Uterus (tissue), 4 donors: ENCODE measurements around the gene ZGPAT. TPM values are rescaled to one million over a fixed set of nuclear protein-coding genes. Genes with fewer than 3 reads are reported as not detected.
"Not testable (repeated sequence)": the region's sequence is repeated elsewhere in the genome, so short reads cannot be mapped to it uniquely, and the experiment has no call there.

ENCODE experiments used
- DNase-seq, 2 donors: peaks; one replicate each; pipeline ENCODE4 v3.0.0-alpha.2; 2019 to 2020
- H3K27ac ChIP-seq, 2 donors: fragments of 200-600 bp; sonication (generic); 1 replicate in 1 of 2; 2 replicates in 1 of 2; pipeline ENCODE4 v1.5.1; 2016 to 2018
- H3K27me3 ChIP-seq, 2 donors: fragments of 200-600 bp; sonication (generic); one replicate each; pipeline ENCODE4 v1.5.1; 2018 to 2019; ENCODE audit warnings: control low read depth in 1 of 2
- H3K36me3 ChIP-seq, 2 donors: fragments of 200-600 bp; sonication (generic); one replicate each; pipeline ENCODE4 v1.5.1; 2019; ENCODE audit warnings: control low read depth in 1 of 2
- H3K4me1 ChIP-seq, 2 donors: fragments of 200-600 bp; sonication (generic); one replicate each; pipeline ENCODE4 v1.5.1; 2018 to 2019; ENCODE audit warnings: control low read depth in 1 of 2
- H3K4me3 ChIP-seq, 2 donors: fragments of 200-600 bp; sonication (generic); 1 replicate in 1 of 2; 2 replicates in 1 of 2; pipeline ENCODE4 v1.5.1; 2018 to 2019; ENCODE audit warnings: mild to moderate bottlenecking in 1 of 2
- H3K9me3 ChIP-seq, 2 donors: fragments of 200-600 bp; sonication (generic); one replicate each; pipeline ENCODE4 v1.5.1; 2019; ENCODE audit warnings: control low read depth in 1 of 2
- POLR2A ChIP-seq, 2 donors: fragments of 450-650 bp; IDR thresholded peaks; one replicate each; pipeline ENCODE4 v1.6.1; 2016; ENCODE audit warnings: antibody characterized with exemption in 2 of 2, mild to moderate bottlenecking in 1 of 2, moderate library complexity in 1 of 2
- intact Hi-C: fragments of 100-400 bp; cut with DNase I; formaldehyde crosslinking; loops from one replicate; pipeline ENCODE4 v1.15.1; 2023; ENCODE audit warnings: low total_unique reads
- total RNA-seq, 4 donors: library from RNA; depleted of rRNA in 3 of 4; stranded (reverse); fragments of >200 nt in 3 of 4; gene quantifications; one replicate each; pipeline versions ENCODE4 v1.1.0 to v1.2.4, GENCODE V29; 2014 to 2023
- TF ChIP-seq, protein P1 (sequence below), 4 experiments: fragments of 200-600 bp in 2 of 4; fragments of 450-650 bp in 2 of 4; sonication (generic) in 2 of 4; IDR thresholded peaks; one replicate each; pipeline ENCODE4 v1.5.1; 2016 to 2019; ENCODE audit warnings: antibody characterized with exemption in 4 of 4, mild to moderate bottlenecking in 2 of 4, moderate library complexity in 1 of 4
- donor health status: DM: yes; HTN: yes; CAD: no.

ZGPAT gene
- total RNA-seq, 4 donors from 2014 or later, result 1.5 to 37.9 (median 15.3) TPM

DNA sequence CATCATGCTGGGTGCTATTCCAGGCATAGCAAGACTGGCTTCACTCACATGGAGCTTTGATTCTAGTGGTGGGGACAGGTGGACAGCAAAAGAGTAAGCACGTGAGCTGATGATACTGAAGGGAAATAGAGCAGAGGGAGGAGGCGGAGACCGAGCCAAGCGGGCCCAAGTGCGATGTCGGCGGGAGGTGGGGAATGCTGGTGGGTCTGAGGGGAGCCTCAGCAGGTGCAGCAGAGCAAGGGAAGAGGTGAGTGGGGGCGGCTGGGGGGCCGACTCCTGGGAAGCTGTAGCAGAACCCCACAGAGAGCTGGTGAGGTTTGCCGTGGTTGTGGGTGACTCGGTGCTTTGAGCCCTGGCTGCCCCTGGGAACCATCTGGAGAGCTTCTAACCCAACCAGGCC, 39.5 kb upstream of the ZGPAT start:
- H3K4me3 ChIP-seq, result no peak overlapping the region
- no peaks in the 10 kb centered on the region for H3K4me1 ChIP-seq
- intact Hi-C loops, result no loop called here
- no peaks in the 10 kb centered on the region for H3K36me3 ChIP-seq
- H3K9me3 ChIP-seq, result no peaks in the 10 kb centered on the region
- no peaks in the 10 kb centered on the region for H3K27me3 ChIP-seq
- H3K27ac ChIP-seq, result no peak overlapping the region
- DNase-seq, result no peak
- TF ChIP-seq, protein P1, sequence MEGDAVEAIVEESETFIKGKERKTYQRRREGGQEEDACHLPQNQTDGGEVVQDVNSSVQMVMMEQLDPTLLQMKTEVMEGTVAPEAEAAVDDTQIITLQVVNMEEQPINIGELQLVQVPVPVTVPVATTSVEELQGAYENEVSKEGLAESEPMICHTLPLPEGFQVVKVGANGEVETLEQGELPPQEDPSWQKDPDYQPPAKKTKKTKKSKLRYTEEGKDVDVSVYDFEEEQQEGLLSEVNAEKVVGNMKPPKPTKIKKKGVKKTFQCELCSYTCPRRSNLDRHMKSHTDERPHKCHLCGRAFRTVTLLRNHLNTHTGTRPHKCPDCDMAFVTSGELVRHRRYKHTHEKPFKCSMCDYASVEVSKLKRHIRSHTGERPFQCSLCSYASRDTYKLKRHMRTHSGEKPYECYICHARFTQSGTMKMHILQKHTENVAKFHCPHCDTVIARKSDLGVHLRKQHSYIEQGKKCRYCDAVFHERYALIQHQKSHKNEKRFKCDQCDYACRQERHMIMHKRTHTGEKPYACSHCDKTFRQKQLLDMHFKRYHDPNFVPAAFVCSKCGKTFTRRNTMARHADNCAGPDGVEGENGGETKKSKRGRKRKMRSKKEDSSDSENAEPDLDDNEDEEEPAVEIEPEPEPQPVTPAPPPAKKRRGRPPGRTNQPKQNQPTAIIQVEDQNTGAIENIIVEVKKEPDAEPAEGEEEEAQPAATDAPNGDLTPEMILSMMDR (IDR thresholded peaks at IDR 0.05), result no peak
- TF ChIP-seq POLR2A (IDR thresholded peaks at IDR 0.05), result no peak

DNA sequence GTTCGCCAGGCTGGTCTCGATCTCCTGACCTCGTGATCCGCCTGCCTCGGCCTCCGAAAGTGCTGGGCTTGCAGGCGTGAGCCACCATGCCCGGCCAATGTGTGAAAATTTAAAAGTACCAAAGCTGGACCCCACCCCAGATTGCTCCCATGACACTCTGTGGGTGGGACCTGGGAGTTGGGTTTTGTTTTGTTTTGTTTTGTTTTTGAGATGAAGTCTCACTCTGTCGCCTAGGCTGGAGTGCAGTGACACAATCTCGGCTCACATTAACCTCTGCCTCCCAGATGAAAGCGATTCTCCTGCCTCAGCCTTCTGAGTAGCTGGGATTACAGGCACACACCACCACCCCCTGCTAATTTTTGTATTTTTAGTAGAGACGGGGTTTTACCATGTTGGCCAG, 36.1 kb upstream of the ZGPAT start:
- H3K9me3 ChIP-seq, H3K4me3 ChIP-seq, H3K27me3 ChIP-seq, H3K4me1 ChIP-seq, intact Hi-C loops, H3K36me3 ChIP-seq, H3K27ac ChIP-seq, DNase-seq: not testable (repeated sequence)

DNA sequence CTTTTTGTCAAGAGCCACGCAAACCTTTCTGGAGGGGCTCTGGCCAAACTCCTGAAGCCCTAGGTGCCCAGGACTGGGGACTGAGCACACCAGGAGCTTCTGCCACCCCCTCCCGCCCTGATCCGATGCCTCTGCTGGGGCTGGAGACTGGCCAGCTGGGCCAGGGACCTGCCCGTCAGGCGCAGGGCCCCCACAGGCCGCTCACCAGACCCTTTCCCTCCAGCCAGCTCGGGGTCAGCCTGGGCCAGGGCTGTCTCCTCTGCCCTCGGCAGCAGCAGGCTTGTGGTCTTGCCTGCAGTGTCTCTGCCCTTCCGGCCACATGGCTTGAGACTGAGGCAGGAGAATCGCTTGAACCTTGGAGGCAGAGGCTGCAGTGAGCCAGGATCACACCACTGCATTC, 35.2 kb upstream of the ZGPAT start:
- no peak for TF ChIP-seq POLR2A (IDR thresholded peaks at IDR 0.05)
- TF ChIP-seq, protein P1 (IDR thresholded peaks at IDR 0.05), result no peak
- intact Hi-C loops, result no loop called here
- H3K4me1 ChIP-seq, result no peaks in the 10 kb centered on the region

DNA sequence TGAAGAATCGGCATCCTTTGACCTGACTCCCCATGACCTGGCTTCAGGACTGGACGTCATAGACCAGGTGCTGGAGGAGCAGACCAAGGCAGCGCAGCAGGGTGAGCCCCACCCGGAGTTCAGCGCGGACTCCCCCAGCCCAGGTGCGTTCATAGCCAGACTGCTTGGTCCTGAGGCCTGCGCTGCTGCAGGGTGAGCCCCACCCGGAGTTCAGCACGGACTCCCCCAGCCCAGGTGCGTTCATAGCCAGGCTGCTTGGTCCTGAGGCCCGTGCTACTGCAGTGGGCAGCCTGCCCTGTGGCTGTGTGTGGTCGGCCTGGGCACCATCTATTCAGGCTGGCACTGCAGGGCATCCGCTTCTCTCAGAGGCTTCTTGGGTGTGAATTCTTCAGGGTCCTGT, 33.9 kb upstream of the ZGPAT start:
- Histone ChIP-seq H3K27ac (no peak overlapping the region), H3K9me3 (no peaks in the 10 kb centered on the region), H3K27me3 (no peaks in the 10 kb centered on the region), H3K36me3 (no peaks in the 10 kb centered on the region), H3K4me1 (no peaks in the 10 kb centered on the region), H3K4me3 (no peak overlapping the region)
- DNase-seq, result no peak
- intact Hi-C loops, result no loop called here
- TF ChIP-seq POLR2A (IDR thresholded peaks at IDR 0.05), result no peak
- TF ChIP-seq, protein P1 (IDR thresholded peaks at IDR 0.05), result no peak

More for the DNA sequence above, 35.2 kb upstream of the ZGPAT start:
- H3K27me3 ChIP-seq, result no peaks in the 10 kb centered on the region
- DNase-seq, result no peak
- H3K4me3 ChIP-seq, result no peak overlapping the region
- H3K9me3 ChIP-seq, result no peaks in the 10 kb centered on the region
- no peaks in the 10 kb centered on the region for H3K36me3 ChIP-seq
- no peak overlapping the region for H3K27ac ChIP-seq

DNA sequence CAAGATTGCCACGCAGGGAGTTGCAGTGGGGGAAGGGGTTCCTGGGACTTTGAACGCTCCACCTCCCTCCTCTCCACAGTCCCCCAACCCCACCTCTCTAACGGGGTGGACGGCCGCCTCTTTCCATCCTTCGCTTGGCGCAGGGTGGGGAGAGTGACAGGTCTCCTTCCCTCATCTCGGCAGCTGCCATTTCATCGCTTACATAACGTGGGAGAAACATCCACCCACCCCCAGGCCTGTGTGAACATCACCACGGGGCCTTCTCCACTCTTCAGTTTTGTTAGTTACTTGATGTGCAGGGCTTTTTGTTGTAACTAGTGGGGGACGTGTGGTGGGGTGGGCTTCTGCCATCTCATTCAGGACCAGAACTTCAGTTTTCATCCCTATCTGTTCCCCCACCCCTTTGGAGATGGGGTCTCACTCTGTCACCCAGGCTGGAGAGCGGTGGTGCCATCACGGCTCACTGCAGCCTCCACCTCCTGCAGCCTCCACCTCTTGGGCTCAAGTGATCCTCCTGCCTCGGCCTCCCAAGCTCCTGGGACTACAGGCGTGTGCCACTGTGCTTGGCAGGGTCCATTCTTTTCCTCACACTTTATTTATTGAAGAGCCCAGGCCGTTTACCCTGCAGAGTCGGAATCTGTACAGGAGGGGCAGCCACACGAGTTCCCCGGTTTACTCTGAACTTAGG, 32.0 kb upstream of the ZGPAT start:
- Histone ChIP-seq H3K36me3 (no peaks in the 10 kb centered on the region), H3K4me3 (no peak overlapping the region), H3K9me3 (no peaks in the 10 kb centered on the region), H3K27ac (no peak overlapping the region), H3K27me3 (no peaks in the 10 kb centered on the region), H3K4me1 (no peaks in the 10 kb centered on the region)
- TF ChIP-seq, protein P1 (IDR thresholded peaks at IDR 0.05), result no peak
- TF ChIP-seq POLR2A (IDR thresholded peaks at IDR 0.05), result no peak
- intact Hi-C loops, result no loop called here
- DNase-seq, result no peak

DNA sequence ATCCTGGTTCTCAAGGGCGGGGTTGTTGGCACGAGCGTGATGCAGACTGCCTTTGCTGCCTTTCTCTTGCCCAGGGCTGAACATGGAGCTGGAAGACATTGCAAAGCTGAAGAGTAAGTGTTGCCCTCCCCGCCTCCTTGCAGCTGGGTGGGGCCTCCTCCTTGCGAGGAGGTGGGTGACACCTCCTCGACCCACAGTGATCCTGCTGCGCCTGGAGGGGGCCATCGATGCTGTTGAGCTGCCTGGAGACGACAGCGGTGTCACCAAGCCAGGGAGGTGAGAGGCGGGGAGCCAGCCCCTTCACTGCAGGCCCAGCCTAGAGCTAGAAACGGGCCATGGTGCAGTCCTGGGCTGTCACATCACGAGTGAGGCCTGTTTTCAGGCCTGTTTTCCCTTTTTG, 29.8 kb upstream of the ZGPAT start:
- H3K27ac ChIP-seq, result no peak overlapping the region
- H3K4me3 ChIP-seq, result no peak overlapping the region
- H3K4me1 ChIP-seq, result peaks cover 3 to 6% of the 10 kb centered on the region in 2 donors
- TF ChIP-seq, protein P1 (IDR thresholded peaks at IDR 0.05), result no peak
- no peak for TF ChIP-seq POLR2A (IDR thresholded peaks at IDR 0.05)
- DNase-seq, result no peak
- no peaks in the 10 kb centered on the region for H3K27me3 ChIP-seq
- H3K36me3 ChIP-seq, result no peaks in the 10 kb centered on the region
- H3K9me3 ChIP-seq, result no peaks in the 10 kb centered on the region
- intact Hi-C loops, result no loop called here
